Measurements from ENCODE around the gene MB. TPM values are rescaled to one million over a fixed set of nuclear protein-coding genes. Genes with fewer than 3 reads are reported as not detected.

The MB gene
- polyA plus RNA-seq, 2 donors = 2.5 to 5.1 TPM

- Histone ChIP-seq H3K4me1 (ENCODE audit: control insufficient read depth in 2 of 2, insufficient read depth in 2 of 2, low read length in 1 of 2) (peaks cover 0 to 11% of the 10 kb centered on the region in 2 donors), H3K4me3 (ENCODE audit: low read depth in 1 of 2, low read length in 2 of 2) (no peak overlapping the region), H3K9me3 (ENCODE audit: control insufficient read depth in 2 of 2, insufficient read depth in 1 of 2, low read depth in 1 of 2, low read length in 1 of 2) (no peaks in the 10 kb centered on the region), H3K36me3 (ENCODE audit: control insufficient read depth in 2 of 2, insufficient read depth in 2 of 2, low read length in 1 of 2) (no peaks in the 10 kb centered on the region), H3K27ac (ENCODE audit: low read depth in 2 of 2, low read length in 1 of 2) (no peak overlapping the region), H3K27me3 (ENCODE audit: control insufficient read depth in 1 of 2, insufficient read depth in 2 of 2, low read length in 2 of 2) (no peaks in the 10 kb centered on the region)
- WGBS, 2 donors = 89 to 94% methylated on average over 13 of the region's 13 CpGs
Observed at GRCh38 chr22:35619336-35620094, 2.4 kb upstream of the MB start.

- Histone ChIP-seq H3K4me3 (ENCODE audit: low read depth in 1 of 2, low read length in 2 of 2) (no peak overlapping the region), H3K36me3 (ENCODE audit: control insufficient read depth in 2 of 2, insufficient read depth in 2 of 2, low read length in 1 of 2) (no peaks in the 10 kb centered on the region), H3K4me1 (ENCODE audit: control insufficient read depth in 2 of 2, insufficient read depth in 2 of 2, low read length in 1 of 2) (peaks cover 0 to 11% of the 10 kb centered on the region in 2 donors), H3K27ac (ENCODE audit: low read depth in 2 of 2, low read length in 1 of 2) (no peak overlapping the region), H3K27me3 (ENCODE audit: control insufficient read depth in 1 of 2, insufficient read depth in 2 of 2, low read length in 2 of 2) (no peaks in the 10 kb centered on the region), H3K9me3 (ENCODE audit: control insufficient read depth in 2 of 2, insufficient read depth in 1 of 2, low read depth in 1 of 2, low read length in 1 of 2) (no peaks in the 10 kb centered on the region)
- WGBS, 2 donors = 98 to 100% methylated on average over 1 of the region's 1 CpG
Observed at GRCh38 chr22:35618427-35619223, 1.5 kb upstream of the MB start.

- Histone ChIP-seq H3K4me1 (ENCODE audit: control insufficient read depth in 2 of 2, insufficient read depth in 2 of 2, low read length in 1 of 2) (no peaks in the 10 kb centered on the region), H3K36me3 (ENCODE audit: control insufficient read depth in 2 of 2, insufficient read depth in 2 of 2, low read length in 1 of 2) (no peaks in the 10 kb centered on the region), H3K27ac (ENCODE audit: low read depth in 2 of 2, low read length in 1 of 2) (no peak overlapping the region), H3K4me3 (ENCODE audit: low read depth in 1 of 2, low read length in 2 of 2) (no peak overlapping the region), H3K9me3 (ENCODE audit: control insufficient read depth in 2 of 2, insufficient read depth in 1 of 2, low read depth in 1 of 2, low read length in 1 of 2) (no peaks in the 10 kb centered on the region), H3K27me3 (ENCODE audit: control insufficient read depth in 1 of 2, insufficient read depth in 2 of 2, low read length in 2 of 2) (no peaks in the 10 kb centered on the region)
- 70 to 80% methylated on average over 7 of the region's 7 CpGs for WGBS, 2 donors
Observed at GRCh38 chr22:35616043-35616442, 1.1 kb downstream of the MB start.

GRCh38 chr22:35615156-35615555, 2.0 kb downstream of the MB start:
- Histone ChIP-seq H3K4me1 (ENCODE audit: control insufficient read depth in 2 of 2, insufficient read depth in 2 of 2, low read length in 1 of 2) (no peaks in the 10 kb centered on the region), H3K9me3 (ENCODE audit: control insufficient read depth in 2 of 2, insufficient read depth in 1 of 2, low read depth in 1 of 2, low read length in 1 of 2) (no peaks in the 10 kb centered on the region), H3K27me3 (ENCODE audit: control insufficient read depth in 1 of 2, insufficient read depth in 2 of 2, low read length in 2 of 2) (no peaks in the 10 kb centered on the region), H3K27ac (ENCODE audit: low read depth in 2 of 2, low read length in 1 of 2) (no peak overlapping the region), H3K36me3 (ENCODE audit: control insufficient read depth in 2 of 2, insufficient read depth in 2 of 2, low read length in 1 of 2) (no peaks in the 10 kb centered on the region), H3K4me3 (ENCODE audit: low read depth in 1 of 2, low read length in 2 of 2) (no peak overlapping the region)
- WGBS, 2 donors = 52 to 55% methylated on average over 6 of the region's 6 CpGs

- no peak overlapping the region for H3K27ac ChIP-seq (ENCODE audit: low read depth in 2 of 2, low read length in 1 of 2)
- H3K9me3 ChIP-seq (ENCODE audit: control insufficient read depth in 2 of 2, insufficient read depth in 1 of 2, low read depth in 1 of 2, low read length in 1 of 2) = no peaks in the 10 kb centered on the region
Observed at GRCh38 chr22:35614404-35614803, 2.7 kb downstream of the MB start.

GRCh38 chr22:35612903-35613302, 4.2 kb downstream of the MB start:
- Histone ChIP-seq H3K4me1 (ENCODE audit: control insufficient read depth in 2 of 2, insufficient read depth in 2 of 2, low read length in 1 of 2) (no peaks in the 10 kb centered on the region), H3K4me3 (ENCODE audit: low read depth in 1 of 2, low read length in 2 of 2) (no peak overlapping the region), H3K36me3 (ENCODE audit: control insufficient read depth in 2 of 2, insufficient read depth in 2 of 2, low read length in 1 of 2) (no peaks in the 10 kb centered on the region), H3K27ac (ENCODE audit: low read depth in 2 of 2, low read length in 1 of 2) (no peak overlapping the region), H3K9me3 (ENCODE audit: control insufficient read depth in 2 of 2, insufficient read depth in 1 of 2, low read depth in 1 of 2, low read length in 1 of 2) (no peaks in the 10 kb centered on the region), H3K27me3 (ENCODE audit: control insufficient read depth in 1 of 2, insufficient read depth in 2 of 2, low read length in 2 of 2) (no peaks in the 10 kb centered on the region)
- WGBS, 2 donors = 84 to 85% methylated on average over 12 of the region's 12 CpGs

More at GRCh38 chr22:35614404-35614803, 2.7 kb downstream of the MB start:
- WGBS, 2 donors = 94 to 98% methylated on average over 2 of the region's 2 CpGs
- H3K4me1 ChIP-seq (ENCODE audit: control insufficient read depth in 2 of 2, insufficient read depth in 2 of 2, low read length in 1 of 2) = no peaks in the 10 kb centered on the region
- H3K27me3 ChIP-seq (ENCODE audit: control insufficient read depth in 1 of 2, insufficient read depth in 2 of 2, low read length in 2 of 2) = no peaks in the 10 kb centered on the region
- H3K36me3 ChIP-seq (ENCODE audit: control insufficient read depth in 2 of 2, insufficient read depth in 2 of 2, low read length in 1 of 2) = no peaks in the 10 kb centered on the region
- H3K4me3 ChIP-seq (ENCODE audit: low read depth in 1 of 2, low read length in 2 of 2) = no peak overlapping the region

- 74 to 82% methylated on average over 8 of the region's 8 CpGs for WGBS, 2 donors
- H3K9me3 ChIP-seq (ENCODE audit: control insufficient read depth in 2 of 2, insufficient read depth in 1 of 2, low read depth in 1 of 2, low read length in 1 of 2) = no peaks in the 10 kb centered on the region
- no peaks in the 10 kb centered on the region for H3K36me3 ChIP-seq (ENCODE audit: control insufficient read depth in 2 of 2, insufficient read depth in 2 of 2, low read length in 1 of 2)
- H3K4me3 ChIP-seq (ENCODE audit: low read depth in 1 of 2, low read length in 2 of 2) = no peak overlapping the region
- H3K27ac ChIP-seq (ENCODE audit: low read depth in 2 of 2, low read length in 1 of 2) = no peak overlapping the region
- no peaks in the 10 kb centered on the region for H3K27me3 ChIP-seq (ENCODE audit: control insufficient read depth in 1 of 2, insufficient read depth in 2 of 2, low read length in 2 of 2)
- no peaks in the 10 kb centered on the region for H3K4me1 ChIP-seq (ENCODE audit: control insufficient read depth in 2 of 2, insufficient read depth in 2 of 2, low read length in 1 of 2)
Observed at GRCh38 chr22:35611891-35612576, 5.1 kb downstream of the MB start.

- Histone ChIP-seq H3K27me3 (ENCODE audit: control insufficient read depth in 1 of 2, insufficient read depth in 2 of 2, low read length in 2 of 2) (no peaks in the 10 kb centered on the region), H3K36me3 (ENCODE audit: control insufficient read depth in 2 of 2, insufficient read depth in 2 of 2, low read length in 1 of 2) (no peaks in the 10 kb centered on the region), H3K27ac (ENCODE audit: low read depth in 2 of 2, low read length in 1 of 2) (no peak overlapping the region), H3K9me3 (ENCODE audit: control insufficient read depth in 2 of 2, insufficient read depth in 1 of 2, low read depth in 1 of 2, low read length in 1 of 2) (no peaks in the 10 kb centered on the region), H3K4me1 (ENCODE audit: control insufficient read depth in 2 of 2, insufficient read depth in 2 of 2, low read length in 1 of 2) (peaks cover under 1 to 2% of the 10 kb centered on the region in 2 donors), H3K4me3 (ENCODE audit: low read depth in 1 of 2, low read length in 2 of 2) (no peak overlapping the region)
- 81 to 83% methylated on average over 6 of the region's 6 CpGs for WGBS, 2 donors
Observed at GRCh38 chr22:35611200-35611890, 5.8 kb downstream of the MB start.

- Histone ChIP-seq H3K36me3 (ENCODE audit: control insufficient read depth in 2 of 2, insufficient read depth in 2 of 2, low read length in 1 of 2) (no peaks in the 10 kb centered on the region), H3K27me3 (ENCODE audit: control insufficient read depth in 1 of 2, insufficient read depth in 2 of 2, low read length in 2 of 2) (no peaks in the 10 kb centered on the region), H3K4me1 (ENCODE audit: control insufficient read depth in 2 of 2, insufficient read depth in 2 of 2, low read length in 1 of 2) (peaks cover 4 to 7% of the 10 kb centered on the region in 2 donors), H3K4me3 (ENCODE audit: low read depth in 1 of 2, low read length in 2 of 2) (no peak overlapping the region), H3K9me3 (ENCODE audit: control insufficient read depth in 2 of 2, insufficient read depth in 1 of 2, low read depth in 1 of 2, low read length in 1 of 2) (no peaks in the 10 kb centered on the region), H3K27ac (ENCODE audit: low read depth in 2 of 2, low read length in 1 of 2) (no peak overlapping the region)
- 82 to 89% methylated on average over 10 of the region's 10 CpGs for WGBS, 2 donors
Observed at GRCh38 chr22:35610741-35611140, 6.4 kb downstream of the MB start.
